ENCODE measurements around the gene PPP3R2.
"Not testable (repeated sequence)": the region's sequence is repeated elsewhere in the genome, so short reads cannot be mapped to it uniquely, and the experiment has no call there.

PPP3R2 gene

DNA sequence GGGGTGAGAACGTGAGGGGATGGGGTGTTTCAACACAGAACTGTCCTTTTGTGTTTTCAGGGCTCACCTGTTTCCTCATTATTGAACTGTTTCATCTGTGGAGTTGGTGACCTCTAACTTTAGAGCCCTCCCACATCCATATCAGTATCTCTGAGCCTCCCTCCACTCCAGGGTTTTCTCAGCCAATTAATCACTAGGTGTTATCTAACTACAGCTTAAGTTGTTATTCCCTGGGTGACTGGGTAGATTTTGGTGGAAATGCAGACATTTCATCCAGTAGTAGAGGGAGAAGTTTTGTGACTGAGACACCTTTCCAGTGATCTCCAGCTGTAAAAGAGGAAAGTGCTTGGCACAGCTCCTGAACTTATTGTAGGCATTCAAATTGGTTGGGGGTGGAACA is 23.7 kb downstream of the PPP3R2 start:
- no peak overlapping the region for H3K27ac ChIP-seq (ENCODE audit: low read depth in 2 of 2, low read length in 2 of 2)
- no peaks in the 10 kb centered on the region for H3K27me3 ChIP-seq (ENCODE audit: control insufficient read depth in 2 of 2, insufficient read depth in 2 of 2, low read length in 2 of 2)
- H3K4me1 ChIP-seq (ENCODE audit: control insufficient read depth in 2 of 2, insufficient read depth in 2 of 2, low read length in 2 of 2): no peaks in the 10 kb centered on the region
- no peak overlapping the region for H3K4me3 ChIP-seq (ENCODE audit: low read length in 2 of 2)
- no peaks in the 10 kb centered on the region for H3K9me3 ChIP-seq (ENCODE audit: control insufficient read depth in 2 of 2, low read length in 2 of 2)
- no peak overlapping the region for H3K9ac ChIP-seq (ENCODE audit: low read depth in 1 of 2, low read length in 2 of 2)
- peaks cover 0 to 7% of the 10 kb centered on the region in 2 donors for H3K36me3 ChIP-seq (ENCODE audit: control insufficient read depth in 2 of 2, insufficient read depth in 2 of 2, low read length in 2 of 2)

GRCh38 chr9:101569741-101570501 is 24.8 kb downstream of the PPP3R2 start:
- no peak overlapping the region for H3K4me3 ChIP-seq (ENCODE audit: low read length in 2 of 2)
- H3K27ac ChIP-seq (ENCODE audit: low read depth in 2 of 2, low read length in 2 of 2): no peak overlapping the region
- peaks cover 4 to 13% of the 10 kb centered on the region in 2 donors for H3K36me3 ChIP-seq (ENCODE audit: control insufficient read depth in 2 of 2, insufficient read depth in 2 of 2, low read length in 2 of 2)
- no peaks in the 10 kb centered on the region for H3K4me1 ChIP-seq (ENCODE audit: control insufficient read depth in 2 of 2, insufficient read depth in 2 of 2, low read length in 2 of 2)
- no peaks in the 10 kb centered on the region for H3K9me3 ChIP-seq (ENCODE audit: control insufficient read depth in 2 of 2, low read length in 2 of 2)
- H3K9ac ChIP-seq (ENCODE audit: low read depth in 1 of 2, low read length in 2 of 2): no peak overlapping the region
- no peaks in the 10 kb centered on the region for H3K27me3 ChIP-seq (ENCODE audit: control insufficient read depth in 2 of 2, insufficient read depth in 2 of 2, low read length in 2 of 2)

DNA sequence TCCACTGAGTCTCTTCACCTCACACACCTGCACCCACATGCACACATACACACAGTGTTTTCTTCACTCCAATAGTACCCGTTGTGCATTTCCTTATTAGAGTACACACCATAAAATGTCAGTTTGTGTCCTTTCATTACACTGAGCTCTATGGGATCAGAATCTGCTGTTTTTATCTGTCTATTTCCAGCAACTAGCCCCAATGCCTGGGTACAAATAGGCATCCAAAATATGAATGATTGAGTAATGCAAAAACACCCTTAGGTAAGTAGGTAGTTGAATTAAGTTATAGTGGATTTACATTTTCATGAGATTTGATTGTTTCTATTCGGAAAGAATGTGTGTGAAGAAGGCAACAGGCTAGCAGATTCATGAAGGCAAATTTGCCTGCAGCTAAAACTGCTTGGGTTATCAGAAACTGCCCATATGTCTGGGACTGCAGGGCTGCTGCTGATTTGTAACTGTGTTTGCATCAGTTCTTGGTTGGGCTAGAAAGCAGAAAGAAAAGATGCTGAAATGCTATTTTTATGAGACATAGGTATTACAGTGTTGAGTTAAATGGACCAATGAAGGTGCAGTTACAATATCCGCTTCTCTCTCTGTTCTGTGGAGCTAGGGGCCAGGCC is 26.9 kb downstream of the PPP3R2 start:
- peaks cover 4 to 21% of the 10 kb centered on the region in 2 donors for H3K36me3 ChIP-seq (ENCODE audit: control insufficient read depth in 2 of 2, insufficient read depth in 2 of 2, low read length in 2 of 2)
- no peaks in the 10 kb centered on the region for H3K4me1 ChIP-seq (ENCODE audit: control insufficient read depth in 2 of 2, insufficient read depth in 2 of 2, low read length in 2 of 2)
- H3K27me3 ChIP-seq (ENCODE audit: control insufficient read depth in 2 of 2, insufficient read depth in 2 of 2, low read length in 2 of 2): no peaks in the 10 kb centered on the region
- no peak overlapping the region for H3K27ac ChIP-seq (ENCODE audit: low read depth in 2 of 2, low read length in 2 of 2)
- H3K4me3 ChIP-seq (ENCODE audit: low read length in 2 of 2): no peak overlapping the region
- H3K9ac ChIP-seq (ENCODE audit: low read depth in 1 of 2, low read length in 2 of 2): no peak overlapping the region
- H3K9me3 ChIP-seq (ENCODE audit: control insufficient read depth in 2 of 2, low read length in 2 of 2): no peaks in the 10 kb centered on the region

DNA sequence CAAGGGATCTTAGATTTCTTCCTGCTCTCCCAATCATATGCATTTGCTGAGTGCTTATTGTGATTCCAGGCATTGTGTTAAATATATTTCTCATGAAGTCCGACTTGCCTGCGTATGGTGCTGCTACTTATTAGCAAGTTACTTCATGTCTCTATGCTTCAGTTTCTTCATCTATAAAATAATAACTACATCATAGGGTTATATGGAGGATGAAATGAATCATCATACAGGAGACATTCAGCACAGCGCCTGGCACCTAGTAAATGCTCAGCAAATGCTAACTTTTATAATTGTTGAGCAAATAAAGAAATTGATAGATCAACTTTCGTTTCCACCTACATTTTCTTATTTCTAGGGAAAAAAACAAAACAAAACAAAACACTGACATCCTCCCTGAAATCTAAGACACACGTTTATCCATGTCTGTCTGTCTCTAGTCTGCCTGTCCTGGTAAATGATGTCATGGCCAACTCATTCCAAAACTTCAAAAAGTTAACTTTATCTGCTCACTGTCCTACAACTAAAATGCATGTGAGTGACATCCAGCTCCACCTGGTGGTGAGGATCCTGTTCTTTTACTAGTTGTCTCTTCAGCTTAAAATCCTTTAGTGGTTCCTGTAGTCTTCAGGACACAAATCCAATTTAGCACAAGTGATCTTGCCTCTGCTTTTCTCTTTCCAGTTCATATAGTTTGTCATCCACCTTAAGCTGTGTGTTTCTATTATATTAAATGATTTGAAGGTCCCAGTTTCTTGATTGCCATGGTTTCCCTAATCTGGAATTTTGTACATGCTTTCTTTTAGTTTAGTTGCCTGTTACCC is 27.7 kb downstream of the PPP3R2 start:
- H3K4me3 ChIP-seq (ENCODE audit: low read length in 2 of 2): no peak overlapping the region
- peaks cover 11 to 28% of the 10 kb centered on the region in 2 donors for H3K36me3 ChIP-seq (ENCODE audit: control insufficient read depth in 2 of 2, insufficient read depth in 2 of 2, low read length in 2 of 2)
- H3K27me3 ChIP-seq (ENCODE audit: control insufficient read depth in 2 of 2, insufficient read depth in 2 of 2, low read length in 2 of 2): no peaks in the 10 kb centered on the region
- H3K9me3 ChIP-seq (ENCODE audit: control insufficient read depth in 2 of 2, low read length in 2 of 2): no peaks in the 10 kb centered on the region
- no peak overlapping the region for H3K9ac ChIP-seq (ENCODE audit: low read depth in 1 of 2, low read length in 2 of 2)
- H3K27ac ChIP-seq (ENCODE audit: low read depth in 2 of 2, low read length in 2 of 2): no peak overlapping the region
- H3K4me1 ChIP-seq (ENCODE audit: control insufficient read depth in 2 of 2, insufficient read depth in 2 of 2, low read length in 2 of 2): no peaks in the 10 kb centered on the region

- H3K36me3 ChIP-seq (ENCODE audit: control insufficient read depth in 2 of 2, insufficient read depth in 2 of 2, low read length in 2 of 2): peaks cover 25 to 47% of the 10 kb centered on the region in 2 donors
Observed at GRCh38 chr9:101564252-101564651, 30.5 kb downstream of the PPP3R2 start.

DNA sequence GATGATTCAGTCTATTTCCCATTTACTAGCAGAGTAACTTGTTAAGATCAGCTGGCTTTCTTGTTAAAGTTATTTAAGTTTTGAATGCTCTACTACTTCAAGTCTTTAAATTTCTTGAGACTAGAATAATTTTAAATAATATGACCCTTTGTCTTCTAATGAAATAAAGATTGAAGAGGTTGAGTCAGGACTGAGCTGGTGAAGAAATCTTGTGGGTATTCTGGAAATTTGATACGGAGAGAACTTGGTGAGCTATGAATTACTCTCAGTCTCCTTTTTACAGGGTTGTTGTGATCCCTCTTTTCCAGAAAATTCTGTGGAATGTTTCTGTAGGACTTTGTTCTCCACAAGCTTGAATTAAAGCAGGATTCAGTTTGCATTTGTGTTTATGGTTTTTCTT is 31.8 kb downstream of the PPP3R2 start:
- no peaks in the 10 kb centered on the region for H3K4me1 ChIP-seq (ENCODE audit: control insufficient read depth in 2 of 2, insufficient read depth in 2 of 2, low read length in 2 of 2)
- H3K27ac ChIP-seq (ENCODE audit: low read depth in 2 of 2, low read length in 2 of 2): no peak overlapping the region
- no peaks in the 10 kb centered on the region for H3K27me3 ChIP-seq (ENCODE audit: control insufficient read depth in 2 of 2, insufficient read depth in 2 of 2, low read length in 2 of 2)
- no peaks in the 10 kb centered on the region for H3K9me3 ChIP-seq (ENCODE audit: control insufficient read depth in 2 of 2, low read length in 2 of 2)
- peaks cover 29 to 48% of the 10 kb centered on the region in 2 donors for H3K36me3 ChIP-seq (ENCODE audit: control insufficient read depth in 2 of 2, insufficient read depth in 2 of 2, low read length in 2 of 2)
- no peak overlapping the region for H3K9ac ChIP-seq (ENCODE audit: low read depth in 1 of 2, low read length in 2 of 2)
- no peak overlapping the region for H3K4me3 ChIP-seq (ENCODE audit: low read length in 2 of 2)

More at GRCh38 chr9:101564252-101564651, 30.5 kb downstream of the PPP3R2 start:
- no peak overlapping the region for H3K27ac ChIP-seq (ENCODE audit: low read depth in 2 of 2, low read length in 2 of 2)
- no peak overlapping the region for H3K9ac ChIP-seq (ENCODE audit: low read depth in 1 of 2, low read length in 2 of 2)
- no peak overlapping the region for H3K4me3 ChIP-seq (ENCODE audit: low read length in 2 of 2)
- no peaks in the 10 kb centered on the region for H3K9me3 ChIP-seq (ENCODE audit: control insufficient read depth in 2 of 2, low read length in 2 of 2)
- no peaks in the 10 kb centered on the region for H3K4me1 ChIP-seq (ENCODE audit: control insufficient read depth in 2 of 2, insufficient read depth in 2 of 2, low read length in 2 of 2)
- no peaks in the 10 kb centered on the region for H3K27me3 ChIP-seq (ENCODE audit: control insufficient read depth in 2 of 2, insufficient read depth in 2 of 2, low read length in 2 of 2)

DNA sequence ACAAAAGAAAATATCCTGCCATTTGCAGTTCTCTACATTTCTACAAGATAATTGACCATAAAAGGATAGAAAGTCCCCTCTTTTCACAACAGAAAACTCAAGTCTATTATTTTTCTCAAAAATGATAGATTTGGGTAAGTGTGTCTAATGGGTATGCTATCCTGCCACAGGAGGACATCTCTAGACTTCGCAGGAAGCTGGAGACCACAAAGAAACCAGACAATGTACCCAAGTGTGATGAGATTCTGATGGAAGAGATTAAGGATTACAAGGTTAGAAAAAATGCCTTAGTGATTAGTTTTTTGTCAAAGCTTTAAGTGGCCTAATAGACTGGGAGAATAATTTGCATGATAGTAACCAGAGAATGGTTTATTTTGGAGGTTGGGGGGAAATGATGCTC is 33.0 kb downstream of the PPP3R2 start:
- H3K4me3 ChIP-seq (ENCODE audit: low read length in 2 of 2): no peak overlapping the region
- H3K27ac ChIP-seq (ENCODE audit: low read depth in 2 of 2, low read length in 2 of 2): no peak overlapping the region
- H3K4me1 ChIP-seq (ENCODE audit: control insufficient read depth in 2 of 2, insufficient read depth in 2 of 2, low read length in 2 of 2): no peaks in the 10 kb centered on the region
- no peak overlapping the region for H3K9ac ChIP-seq (ENCODE audit: low read depth in 1 of 2, low read length in 2 of 2)
- H3K9me3 ChIP-seq (ENCODE audit: control insufficient read depth in 2 of 2, low read length in 2 of 2): no peaks in the 10 kb centered on the region
- H3K36me3 ChIP-seq (ENCODE audit: control insufficient read depth in 2 of 2, insufficient read depth in 2 of 2, low read length in 2 of 2): peaks cover 37 to 57% of the 10 kb centered on the region in 2 donors
- H3K27me3 ChIP-seq (ENCODE audit: control insufficient read depth in 2 of 2, insufficient read depth in 2 of 2, low read length in 2 of 2): no peaks in the 10 kb centered on the region

DNA sequence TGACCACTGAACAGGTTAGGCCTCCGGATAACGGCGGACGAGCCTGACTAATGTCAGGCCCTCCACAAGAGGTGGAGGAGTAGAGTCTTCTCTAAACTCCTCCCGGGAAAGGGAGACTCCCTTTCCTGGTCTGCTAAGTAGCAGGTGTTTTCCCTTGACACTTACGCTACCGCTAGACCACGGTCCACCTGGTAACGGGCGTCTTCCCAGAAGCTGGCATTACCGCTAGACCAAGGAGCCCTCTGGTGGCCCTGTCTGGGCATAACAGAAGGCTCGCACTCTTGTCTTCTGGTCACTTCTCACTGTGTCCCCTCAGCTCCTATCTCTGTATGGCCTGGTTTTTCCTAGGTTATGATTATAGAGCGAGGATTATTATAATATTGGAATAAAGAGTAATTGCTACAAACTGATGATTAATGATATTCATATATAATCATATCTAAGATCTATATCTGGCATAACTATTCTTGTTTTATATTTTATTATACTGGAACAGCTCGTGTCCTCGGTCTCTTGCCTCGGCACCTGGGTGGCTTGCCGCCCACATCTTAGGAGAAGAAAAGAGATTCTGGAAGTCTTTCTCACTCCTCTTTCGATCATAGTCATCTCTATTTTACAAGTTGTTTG is 45.2 kb downstream of the PPP3R2 start:
- not testable (repeated sequence) for H3K9me3 ChIP-seq (ENCODE audit: control insufficient read depth in 2 of 2, low read length in 2 of 2); H3K4me3 ChIP-seq (ENCODE audit: low read length in 2 of 2); H3K9ac ChIP-seq (ENCODE audit: low read depth in 1 of 2, low read length in 2 of 2); H3K4me1 ChIP-seq (ENCODE audit: control insufficient read depth in 2 of 2, insufficient read depth in 2 of 2, low read length in 2 of 2); H3K27me3 ChIP-seq (ENCODE audit: control insufficient read depth in 2 of 2, insufficient read depth in 2 of 2, low read length in 2 of 2); H3K27ac ChIP-seq (ENCODE audit: low read depth in 2 of 2, low read length in 2 of 2)
- H3K36me3 ChIP-seq (ENCODE audit: control insufficient read depth in 2 of 2, insufficient read depth in 2 of 2, low read length in 2 of 2): peaks cover 77 to 84% of the 10 kb centered on the region in 2 donors

GRCh38 chr9:101543098-101543735 is 51.6 kb downstream of the PPP3R2 start:
- Histone ChIP-seq H3K9ac (ENCODE audit: low read depth in 1 of 2, low read length in 2 of 2) (no peak overlapping the region), H3K27me3 (ENCODE audit: control insufficient read depth in 2 of 2, insufficient read depth in 2 of 2, low read length in 2 of 2) (no peaks in the 10 kb centered on the region), H3K4me3 (ENCODE audit: low read length in 2 of 2) (no peak overlapping the region), H3K4me1 (ENCODE audit: control insufficient read depth in 2 of 2, insufficient read depth in 2 of 2, low read length in 2 of 2) (no peaks in the 10 kb centered on the region), H3K9me3 (ENCODE audit: control insufficient read depth in 2 of 2, low read length in 2 of 2) (no peaks in the 10 kb centered on the region), H3K27ac (ENCODE audit: low read depth in 2 of 2, low read length in 2 of 2) (no peak overlapping the region), H3K36me3 (ENCODE audit: control insufficient read depth in 2 of 2, insufficient read depth in 2 of 2, low read length in 2 of 2) (peaks cover 46 to 69% of the 10 kb centered on the region in 2 donors)

Measured in mucosa of rectum (tissue), 2 donors.